IPS DF 4.7 (cell line): Measurements from ENCODE around the gene WDR46.
A peak's percentile ranks its signal among the peaks of the same experiment; 100 is the strongest.

Source experiments
- DNase-seq: peaks from one replicate; pipeline ENCODE4 v3.0.0-alpha.2; 2013; ENCODE audit warnings: low spot score; ENCODE audit errors: extremely low read depth

Gene WDR46, protein sequence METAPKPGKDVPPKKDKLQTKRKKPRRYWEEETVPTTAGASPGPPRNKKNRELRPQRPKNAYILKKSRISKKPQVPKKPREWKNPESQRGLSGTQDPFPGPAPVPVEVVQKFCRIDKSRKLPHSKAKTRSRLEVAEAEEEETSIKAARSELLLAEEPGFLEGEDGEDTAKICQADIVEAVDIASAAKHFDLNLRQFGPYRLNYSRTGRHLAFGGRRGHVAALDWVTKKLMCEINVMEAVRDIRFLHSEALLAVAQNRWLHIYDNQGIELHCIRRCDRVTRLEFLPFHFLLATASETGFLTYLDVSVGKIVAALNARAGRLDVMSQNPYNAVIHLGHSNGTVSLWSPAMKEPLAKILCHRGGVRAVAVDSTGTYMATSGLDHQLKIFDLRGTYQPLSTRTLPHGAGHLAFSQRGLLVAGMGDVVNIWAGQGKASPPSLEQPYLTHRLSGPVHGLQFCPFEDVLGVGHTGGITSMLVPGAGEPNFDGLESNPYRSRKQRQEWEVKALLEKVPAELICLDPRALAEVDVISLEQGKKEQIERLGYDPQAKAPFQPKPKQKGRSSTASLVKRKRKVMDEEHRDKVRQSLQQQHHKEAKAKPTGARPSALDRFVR

GRCh38 chr6:33288921-33289783 is at the start of gene WDR46, which contains the start of gene PFDN6:
WDR46 (minus strand) TSS chr6:33289239; CDS start chr6:33289170, 69 bp downstream.
PFDN6 (plus strand) TSS chr6:33289601; CDS start chr6:33289857, 256 bp downstream.
- DNase-seq = no peak

- no peak for DNase-seq
These were observed 47.5 kb upstream of the WDR46 start for GRCh38 chr6:33336495-33336894.

DNA sequence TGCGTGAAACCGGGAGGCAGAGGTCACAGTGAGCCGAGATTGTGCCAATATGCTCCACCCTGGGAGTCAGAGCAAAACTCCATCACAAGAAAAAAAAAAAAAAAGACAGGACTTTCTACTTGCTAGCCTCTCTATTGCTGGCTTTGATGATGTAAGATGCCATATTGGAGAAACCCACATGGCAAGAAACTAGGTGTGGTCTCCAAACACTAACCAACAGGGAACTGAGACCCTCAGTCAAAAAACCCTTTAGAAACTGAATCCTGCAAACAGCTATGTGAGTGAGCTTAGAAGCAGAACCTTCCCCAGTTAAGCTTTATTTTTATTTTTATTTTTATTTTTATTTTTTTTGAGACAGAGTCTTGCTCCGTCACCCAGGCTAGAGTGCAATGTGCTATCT is 46.9 kb upstream of the WDR46 start:
- no peak for DNase-seq

DNA sequence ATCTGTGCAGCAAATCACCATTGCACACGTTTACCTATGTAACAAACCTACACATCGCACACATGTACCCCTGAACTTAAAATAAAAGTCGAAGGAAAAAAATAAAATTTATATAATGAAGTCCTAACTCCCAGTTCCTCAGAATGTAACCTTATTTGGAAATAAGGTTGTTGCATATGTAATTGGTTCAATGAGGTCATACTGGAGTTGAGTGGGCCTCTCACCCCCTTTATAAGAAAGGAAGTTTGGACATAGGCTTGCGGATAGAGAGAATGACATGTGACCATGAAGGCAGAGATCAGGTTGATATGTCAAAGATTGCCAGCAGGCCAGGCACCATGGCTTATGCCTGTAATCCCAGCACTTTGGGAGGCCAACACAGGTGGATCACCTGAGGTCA is 44.6 kb upstream of the WDR46 start:
- DNase-seq = no peak

- no peak for DNase-seq
These were observed 41.7 kb upstream of the WDR46 start for GRCh38 chr6:33330736-33331135.

DNA sequence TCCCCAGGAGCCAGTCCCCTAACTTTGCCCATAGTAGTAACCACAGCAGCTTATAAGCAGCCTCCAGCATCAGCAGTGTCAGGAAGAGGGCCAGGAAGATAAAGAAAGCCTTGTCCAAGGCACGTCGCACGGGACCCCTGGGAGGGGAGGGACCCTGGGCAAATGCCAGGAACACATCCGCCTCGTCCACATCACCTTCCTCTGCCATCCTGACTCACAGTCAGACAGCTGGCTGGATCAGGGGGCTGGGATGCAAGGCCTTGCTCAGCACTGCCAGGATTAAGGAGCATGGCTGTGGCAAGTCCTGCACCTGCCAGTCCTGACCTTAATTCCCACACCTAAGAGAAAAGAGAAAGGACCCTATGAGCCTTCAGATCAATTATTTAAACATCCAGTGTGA is 40.0 kb upstream of the WDR46 start:
- no peak for DNase-seq

GRCh38 chr6:33324125-33324524 is 35.1 kb upstream of the WDR46 start:
- DNase-seq = no peak

GRCh38 chr6:33323623-33323948 is 34.5 kb upstream of the WDR46 start:
- no peak for DNase-seq

DNA sequence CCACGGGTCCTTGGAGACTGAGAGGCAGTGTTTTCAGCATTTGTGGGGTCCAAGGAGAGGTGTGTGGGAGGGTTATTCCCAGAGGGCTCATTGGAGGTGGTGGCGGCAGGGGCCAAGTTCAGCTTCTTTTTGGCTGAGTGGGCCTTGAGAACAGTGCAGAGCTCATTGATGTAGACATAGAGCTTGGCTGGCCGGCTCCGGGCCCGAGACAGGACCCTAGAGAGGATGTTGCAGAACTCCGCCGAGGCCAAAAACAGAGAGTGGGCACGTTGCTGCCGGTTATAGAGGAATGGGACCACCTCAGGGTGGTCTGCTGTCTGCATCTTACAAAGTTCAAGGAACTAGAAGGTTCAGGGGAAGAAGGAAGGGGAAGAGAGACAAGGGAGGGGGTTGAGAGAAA is 32.2 kb upstream of the WDR46 start:
- no peak for DNase-seq

GRCh38 chr6:33320315-33321181 is 31.5 kb upstream of the WDR46 start:
- no peak for DNase-seq

DNA sequence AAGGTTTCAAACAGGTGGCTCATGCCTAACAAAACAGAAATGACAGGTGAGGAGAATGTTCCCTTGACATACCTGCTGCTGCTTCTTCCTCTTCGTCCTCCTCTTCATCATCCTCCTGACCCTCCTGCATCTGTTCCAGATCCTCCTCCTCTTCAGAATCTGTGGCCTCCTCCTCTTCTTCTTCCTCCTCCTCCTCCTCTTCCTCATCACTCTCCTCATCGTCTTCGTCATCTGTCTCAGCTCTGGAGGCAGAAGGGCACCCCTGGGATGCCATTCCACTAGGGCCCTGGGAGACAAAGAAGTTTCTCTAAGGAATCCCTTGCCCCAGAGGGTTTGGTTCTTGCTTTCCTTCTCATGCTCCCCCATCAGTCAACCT is 30.9 kb upstream of the WDR46 start:
- no peak for DNase-seq

- DNase-seq = no peak
These were observed 29.5 kb upstream of the WDR46 start for GRCh38 chr6:33318426-33319073.

GRCh38 chr6:33317669-33318425 is 28.8 kb upstream of the WDR46 start, which contains the start of gene ZBTB22:
ZBTB22 (minus strand) TSS chr6:33317744; CDS start chr6:33316916, 828 bp downstream.
- DNase-seq = peak; percentile 98

GRCh38 chr6:33317419-33317668 is 28.3 kb upstream of the WDR46 start:
- DNase-seq = no peak

GRCh38 chr6:33316603-33317418 is 27.8 kb upstream of the WDR46 start:
- no peak for DNase-seq

GRCh38 chr6:33315793-33316602 is 27.0 kb upstream of the WDR46 start:
- no peak for DNase-seq

GRCh38 chr6:33314943-33315792 is 26.1 kb upstream of the WDR46 start:
- no peak for DNase-seq
